ENCODE measurements around the gene CBLB.

- TF ChIP-seq ZNF584 (CRISPR knock-in tag; IDR thresholded peaks at IDR 0.05; ENCODE audit: low read depth) (no peak), CHCHD3 (CRISPR knock-in tag; IDR thresholded peaks at IDR 0.05) (no peak), POLR2G (IDR thresholded peaks at IDR 0.05; ENCODE audit: low read depth, low read length) (no peak), HOMEZ (CRISPR knock-in tag; IDR thresholded peaks at IDR 0.05) (no peak), FOXP4 (CRISPR knock-in tag; IDR thresholded peaks at IDR 0.05; ENCODE audit: borderline replicate concordance) (no peak), EZH2 (IDR thresholded peaks at IDR 0.05; ENCODE audit: borderline replicate concordance, low read depth, low read length) (no peak), CXXC5 (CRISPR knock-in tag; IDR thresholded peaks at IDR 0.05) (no peak), GABPB1 (CRISPR knock-in tag; IDR thresholded peaks at IDR 0.05) (no peak), POLR2A (conservative IDR thresholded peaks at IDR 0.05) (no peak), ZNF79 (CRISPR knock-in tag; IDR thresholded peaks at IDR 0.05; ENCODE audit: low read depth) (no peak), ZNF41 (CRISPR knock-in tag; conservative IDR thresholded peaks at IDR 0.05) (no peak), SIN3A (IDR thresholded peaks at IDR 0.05; ENCODE audit: borderline replicate concordance in 2 of 2, control insufficient read depth in 1 of 2, low read depth in 2 of 2, low read length in 2 of 2) (no peak), ETV6 (IDR thresholded peaks at IDR 0.05; ENCODE audit: borderline replicate concordance in 1 of 2, low read depth in 2 of 2, low read length in 1 of 2) (no peak), ETV6 (CRISPR knock-in tag; IDR thresholded peaks at IDR 0.05; ENCODE audit: borderline replicate concordance) (no peak), TAF15 (IDR thresholded peaks at IDR 0.05; ENCODE audit: low read depth, low read length) (no peak)
Measured at GRCh38 chr3:105626739-105627138, 242.1 kb downstream of the CBLB start.

All from K562 (cell line).